ENCODE measurements around the gene C1orf185.
"Not testable (repeated sequence)": the region's sequence is repeated elsewhere in the genome, so short reads cannot be mapped to it uniquely, and the experiment has no call there.

The C1orf185 gene

DNA sequence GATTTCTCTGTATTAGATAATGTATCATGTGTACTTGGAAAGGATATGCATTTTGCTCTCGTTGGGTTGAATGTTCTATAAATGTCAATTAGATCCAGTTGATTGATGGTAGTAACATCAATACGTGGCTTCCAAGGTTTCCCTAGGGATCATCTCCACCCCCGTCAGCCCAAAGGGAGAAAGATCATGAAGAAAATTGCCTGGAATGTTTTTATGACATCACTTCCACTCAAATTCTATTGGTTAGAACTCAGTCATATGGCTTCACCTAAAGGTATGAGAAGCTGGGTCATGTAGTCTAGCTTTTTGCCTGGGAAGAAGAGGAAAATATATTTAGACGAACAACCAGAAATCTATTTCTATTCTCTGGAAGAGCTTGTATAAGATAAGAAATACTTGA lies at the start of gene C1orf185:
TSS of gene C1orf185 (plus strand) at position 253 of the 400 bp plus-strand sequence. CDS start at position 259, 6 bp downstream.
- no peak for DNase-seq

GRCh38 chr1:51058858-51059257 lies 43.2 kb upstream of the C1orf185 start:
- no peak for DNase-seq

- DNase-seq = no peak
These were observed 40.7 kb upstream of the C1orf185 start for GRCh38 chr1:51061231-51061918.

GRCh38 chr1:51063121-51063520 lies 38.9 kb upstream of the C1orf185 start:
- DNase-seq = no peak

- DNase-seq = no peak
These were observed 32.0 kb upstream of the C1orf185 start for GRCh38 chr1:51070011-51070410.

- DNase-seq = no peak
These were observed 31.4 kb upstream of the C1orf185 start for GRCh38 chr1:51070640-51071039.

DNA sequence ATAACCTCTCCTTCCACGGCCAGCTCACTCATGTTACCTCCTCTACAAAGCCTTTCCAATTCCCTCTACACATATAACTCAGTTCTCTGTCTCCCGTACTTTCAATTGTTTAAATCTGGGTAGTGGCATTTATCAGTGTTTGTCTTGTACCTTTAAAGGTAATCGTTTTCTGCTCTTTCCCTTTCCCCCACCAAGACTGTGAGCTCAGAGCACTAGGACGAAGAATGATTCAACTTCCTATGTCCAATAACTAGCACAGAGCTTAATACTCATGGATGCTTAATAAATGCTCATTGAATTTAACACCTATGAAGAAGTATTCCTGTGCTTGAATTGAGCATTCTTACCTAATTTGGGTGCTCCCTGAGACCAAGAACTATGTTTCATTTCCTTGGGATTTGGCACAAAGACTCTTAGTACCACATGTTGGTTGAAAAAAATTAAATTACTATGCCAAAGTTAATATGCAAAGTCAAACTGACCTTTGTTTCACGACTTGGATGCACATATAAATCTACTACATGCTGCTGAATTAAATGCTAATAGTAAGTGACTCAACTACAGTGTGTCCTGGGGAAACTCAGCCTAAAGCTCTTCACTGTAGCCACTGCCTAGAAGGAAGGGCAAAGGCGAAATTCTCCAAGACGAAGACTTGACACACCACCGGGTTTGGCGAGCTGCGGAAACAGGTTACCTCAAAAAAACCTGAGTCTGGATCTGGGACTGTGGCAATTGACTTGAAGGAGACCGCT lies 30.6 kb upstream of the C1orf185 start:
- DNase-seq = no peak

DNA sequence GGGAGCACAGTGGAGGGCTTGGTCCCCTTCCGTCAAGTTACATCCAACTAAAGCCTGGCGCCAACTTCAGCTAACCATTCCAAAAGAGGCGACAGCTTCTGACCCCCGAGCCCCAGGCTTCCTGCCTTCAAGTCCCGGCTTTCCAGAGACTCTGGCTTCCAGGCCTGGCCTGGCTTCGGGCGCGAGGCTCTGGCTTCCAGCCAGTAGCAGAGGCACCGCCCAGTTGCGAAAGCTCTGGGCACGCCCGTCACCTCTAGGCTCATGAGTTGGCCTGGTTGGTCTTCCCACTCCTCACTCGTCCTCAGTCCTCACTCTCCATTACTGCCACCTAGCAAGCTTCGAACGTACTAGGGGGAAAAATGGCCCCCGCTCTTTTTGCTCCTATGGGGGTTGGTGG lies 30.0 kb upstream of the C1orf185 start:
- DNase-seq = no peak

DNA sequence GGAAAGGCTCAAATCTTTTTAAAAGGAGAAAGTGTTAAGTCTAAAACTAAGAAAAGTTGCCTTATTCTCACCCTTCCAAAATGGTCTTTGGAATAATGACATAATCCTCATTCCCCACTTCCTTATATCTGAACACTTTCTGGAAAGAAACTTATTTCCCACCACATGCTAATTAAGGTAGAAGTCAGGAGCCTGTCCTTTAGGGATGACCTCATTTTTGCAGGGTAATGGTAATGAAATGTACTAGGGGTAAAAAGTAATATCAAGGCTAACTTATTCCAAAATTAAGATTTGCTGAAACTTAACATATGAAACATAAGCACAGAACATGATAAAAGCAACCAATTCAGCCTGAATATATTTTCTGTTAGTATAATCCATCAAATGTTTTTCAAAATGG lies 29.4 kb upstream of the C1orf185 start:
- DNase-seq = no peak

DNA sequence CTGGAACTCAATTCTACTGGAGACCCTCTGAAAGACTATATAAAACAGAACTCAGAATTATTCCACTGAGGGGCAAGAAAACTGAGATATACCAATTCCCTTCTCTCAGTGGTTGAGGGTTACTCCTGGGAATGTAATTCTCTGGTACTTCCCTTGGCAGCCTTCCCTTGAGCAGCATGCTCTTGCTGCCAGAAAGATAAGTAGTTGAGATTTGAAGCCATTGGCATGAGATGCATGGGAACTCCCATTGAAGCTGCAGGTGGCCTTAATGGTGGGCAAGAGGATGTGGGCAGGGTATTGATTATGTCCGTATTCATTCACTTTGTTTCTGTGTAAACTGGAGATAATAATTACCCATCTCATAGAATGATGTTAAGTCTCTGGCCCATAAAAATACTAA lies 28.6 kb upstream of the C1orf185 start:
- no peak for DNase-seq

- no peak for DNase-seq
These were observed 15.3 kb upstream of the C1orf185 start for GRCh38 chr1:51086496-51087271.

GRCh38 chr1:51088474-51088873 lies 13.6 kb upstream of the C1orf185 start:
- no peak for DNase-seq

DNA sequence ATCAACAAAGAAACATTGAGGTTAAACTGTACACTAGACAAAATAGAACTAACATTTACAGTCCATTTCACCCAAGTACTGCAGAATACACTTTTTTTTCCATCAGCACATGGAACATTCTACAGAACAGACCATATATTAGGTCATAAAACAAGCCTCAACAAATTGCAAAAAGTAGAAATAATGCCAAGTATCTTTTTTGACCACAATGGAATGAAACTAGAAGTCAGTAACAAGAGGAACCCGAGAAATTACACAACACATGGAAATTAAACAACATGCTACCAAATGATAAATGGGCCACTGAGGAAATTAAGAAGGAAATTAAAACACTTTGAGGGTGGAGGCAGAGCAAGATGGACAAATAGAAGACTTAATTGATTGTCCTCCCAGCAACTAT lies 8.4 kb upstream of the C1orf185 start:
- no peak for DNase-seq

DNA sequence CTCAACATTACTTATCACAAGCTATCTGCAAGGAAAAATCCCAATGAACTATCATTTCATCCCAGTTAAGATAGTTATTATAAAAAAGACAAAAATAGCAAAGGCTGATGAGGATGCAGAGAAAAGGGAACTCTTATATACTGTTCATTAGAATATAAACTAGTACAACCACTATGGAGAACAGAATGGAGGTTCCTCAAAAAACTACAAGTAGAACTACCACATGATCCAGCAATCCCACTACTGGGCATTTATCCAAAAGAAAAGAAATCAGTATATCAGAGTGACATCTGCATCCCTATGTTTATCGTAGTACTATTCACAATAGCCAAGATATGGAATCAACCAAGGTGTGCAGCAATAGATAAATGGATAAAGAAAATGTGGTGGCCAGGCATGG lies 4.9 kb upstream of the C1orf185 start:
- DNase-seq = no peak

GRCh38 chr1:51100264-51100880 lies 1.7 kb upstream of the C1orf185 start:
- no peak for DNase-seq

GRCh38 chr1:51114137-51114536 lies 12.1 kb downstream of the C1orf185 start:
- DNase-seq = no peak

GRCh38 chr1:51115714-51116404 lies 13.8 kb downstream of the C1orf185 start:
- no peak for DNase-seq

- no peak for DNase-seq
These were observed 17.3 kb downstream of the C1orf185 start for GRCh38 chr1:51119331-51119730.

DNA sequence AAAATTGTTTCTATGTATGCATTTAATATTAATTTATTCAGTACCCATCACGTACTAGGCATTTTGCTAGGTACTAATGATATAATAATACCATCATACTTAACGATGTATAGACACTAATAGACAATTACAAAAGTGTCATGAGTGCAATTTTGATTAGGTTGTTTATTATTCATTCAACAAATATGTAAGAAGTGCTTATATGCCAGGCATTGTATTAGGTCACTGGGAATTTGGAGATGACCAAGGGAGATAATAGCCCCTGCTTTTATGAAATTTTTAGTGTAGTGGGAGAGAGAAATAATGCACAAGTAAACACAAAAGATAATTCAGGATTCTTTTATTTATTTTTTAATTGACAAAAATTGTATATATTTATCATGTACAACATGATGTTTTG lies 18.6 kb downstream of the C1orf185 start:
- no peak for DNase-seq

DNA sequence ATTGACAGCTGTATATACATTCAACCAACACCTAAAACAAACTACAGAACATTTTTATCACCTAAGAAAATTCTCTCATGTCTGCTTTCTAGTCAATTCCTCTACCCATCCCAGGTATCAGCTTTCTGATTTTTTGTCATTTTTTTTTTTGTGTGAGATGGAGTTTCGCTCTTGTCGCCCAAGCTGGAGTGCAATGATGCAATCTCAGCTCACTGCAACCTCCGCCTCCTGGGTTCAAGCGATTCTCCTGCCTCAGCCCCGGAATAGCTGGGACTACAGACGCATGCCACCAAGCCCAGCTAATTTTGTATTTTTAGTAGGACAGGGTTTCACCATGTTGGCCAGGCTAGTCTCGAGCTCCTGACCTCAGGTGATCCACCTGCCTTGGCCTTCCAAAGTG lies 25.1 kb downstream of the C1orf185 start:
- DNase-seq = not testable (repeated sequence)

DNA sequence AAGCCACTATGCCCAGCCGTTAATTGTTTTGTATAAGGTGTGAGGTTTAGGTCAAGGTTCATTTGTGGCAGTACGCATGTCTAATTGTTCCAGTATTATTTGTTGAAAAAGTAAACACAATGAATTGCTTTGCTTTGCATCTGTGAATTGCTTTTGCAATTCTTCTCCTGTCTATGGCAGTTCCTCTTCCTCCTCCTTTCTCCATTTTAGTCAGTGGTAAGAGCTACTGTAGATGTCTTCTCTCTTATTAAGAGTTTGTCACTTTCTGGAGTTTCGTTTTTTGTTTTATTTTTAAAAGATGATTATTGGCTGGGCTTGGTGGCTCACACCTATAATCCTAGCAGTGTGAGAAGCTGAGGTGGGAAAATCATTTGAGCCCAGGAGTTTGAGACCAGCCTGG lies 29.2 kb downstream of the C1orf185 start:
- DNase-seq = no peak

DNA sequence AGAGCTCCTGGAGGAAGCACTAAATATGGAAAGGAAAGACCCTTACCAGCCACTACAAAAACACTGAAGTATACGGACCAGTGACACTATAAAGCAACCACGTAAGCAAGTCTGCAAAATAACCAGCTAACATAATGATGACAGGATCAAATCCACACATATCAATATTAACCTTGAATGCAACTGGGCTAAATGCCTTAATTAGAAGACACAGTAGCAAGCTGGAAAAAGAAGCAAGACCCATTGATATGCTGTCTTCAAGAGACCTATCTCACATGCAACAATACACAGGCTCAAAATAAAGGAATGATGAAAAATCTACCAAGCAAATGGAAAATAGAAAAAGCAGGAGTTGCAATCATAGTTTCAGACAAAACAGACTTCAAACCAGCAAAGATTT lies 31.0 kb downstream of the C1orf185 start:
- DNase-seq = no peak

- DNase-seq = not testable (repeated sequence)
These were observed 35.7 kb downstream of the C1orf185 start for GRCh38 chr1:51137696-51138095.
